ENCODE results near the gene NUB1.

Gene NUB1

GRCh38 chr7:151404216-151405011 is 62.8 kb downstream of the NUB1 start:
- ATAC-seq (ENCODE audit: insufficient read depth, low read depth) = peak; percentile 48

GRCh38 chr7:151405056-151405455 is 63.4 kb downstream of the NUB1 start:
- peaks cover 31% of the 10 kb centered on the region for H3K79me2 ChIP-seq (ENCODE audit: insufficient read depth, low read length)
- H4K20me1 ChIP-seq (ENCODE audit: insufficient read depth, low read length) = no peaks in the 10 kb centered on the region
- H3K36me3 ChIP-seq (ENCODE audit: insufficient read depth, low read length) = peaks cover 6% of the 10 kb centered on the region; the same call in 1 of the 2 replicates
- no peak for TF ChIP-seq EZH2 (IDR thresholded peaks at IDR 0.05; ENCODE audit: borderline replicate concordance, low read depth, low read length, severe bottlenecking)
- TF ChIP-seq, protein P1, sequence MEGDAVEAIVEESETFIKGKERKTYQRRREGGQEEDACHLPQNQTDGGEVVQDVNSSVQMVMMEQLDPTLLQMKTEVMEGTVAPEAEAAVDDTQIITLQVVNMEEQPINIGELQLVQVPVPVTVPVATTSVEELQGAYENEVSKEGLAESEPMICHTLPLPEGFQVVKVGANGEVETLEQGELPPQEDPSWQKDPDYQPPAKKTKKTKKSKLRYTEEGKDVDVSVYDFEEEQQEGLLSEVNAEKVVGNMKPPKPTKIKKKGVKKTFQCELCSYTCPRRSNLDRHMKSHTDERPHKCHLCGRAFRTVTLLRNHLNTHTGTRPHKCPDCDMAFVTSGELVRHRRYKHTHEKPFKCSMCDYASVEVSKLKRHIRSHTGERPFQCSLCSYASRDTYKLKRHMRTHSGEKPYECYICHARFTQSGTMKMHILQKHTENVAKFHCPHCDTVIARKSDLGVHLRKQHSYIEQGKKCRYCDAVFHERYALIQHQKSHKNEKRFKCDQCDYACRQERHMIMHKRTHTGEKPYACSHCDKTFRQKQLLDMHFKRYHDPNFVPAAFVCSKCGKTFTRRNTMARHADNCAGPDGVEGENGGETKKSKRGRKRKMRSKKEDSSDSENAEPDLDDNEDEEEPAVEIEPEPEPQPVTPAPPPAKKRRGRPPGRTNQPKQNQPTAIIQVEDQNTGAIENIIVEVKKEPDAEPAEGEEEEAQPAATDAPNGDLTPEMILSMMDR (IDR thresholded peaks at IDR 0.05; ENCODE audit: borderline replicate concordance, extremely low read depth, low read length, poor library complexity, severe bottlenecking) = no peak
- H3K27me3 ChIP-seq (ENCODE audit: insufficient read depth, low read length, poor library complexity) = peaks cover 3% of the 10 kb centered on the region
- ATAC-seq (ENCODE audit: insufficient read depth, low read depth) (no peak), DNase-seq (no peak)
- H2AFZ ChIP-seq (ENCODE audit: low read depth, low read length) = no peak overlapping the region
- peak overlapping the region in 1 of 2 experiments; percentile 18; a peak in 1 of 4 replicates for H3K4me3 ChIP-seq (ENCODE audit: low read depth in 1 of 2, low read length in 2 of 2)
- H3K4me1 ChIP-seq (ENCODE audit: insufficient read depth, low read length) = peaks cover 72% of the 10 kb centered on the region
- H3K9me3 ChIP-seq (ENCODE audit: insufficient read depth, low read length, severe bottlenecking) = no peaks in the 10 kb centered on the region
- peak overlapping the region; percentile 88 for H3K27ac ChIP-seq (ENCODE audit: low read length)
- peak overlapping the region; percentile 45 for H3K4me2 ChIP-seq (ENCODE audit: insufficient read depth, low read length)
- H3K9ac ChIP-seq (ENCODE audit: low read depth, low read length) = peak overlapping the region; percentile 46

More at GRCh38 chr7:151404216-151405011, 62.8 kb downstream of the NUB1 start:
- Histone ChIP-seq H3K9me3 (ENCODE audit: insufficient read depth, low read length, severe bottlenecking) (no peaks in the 10 kb centered on the region), H3K79me2 (ENCODE audit: insufficient read depth, low read length) (peaks cover 28% of the 10 kb centered on the region), H3K27me3 (ENCODE audit: insufficient read depth, low read length, poor library complexity) (no peaks in the 10 kb centered on the region), H3K4me1 (ENCODE audit: insufficient read depth, low read length) (peaks cover 71% of the 10 kb centered on the region), H3K36me3 (ENCODE audit: insufficient read depth, low read length) (peaks cover 11% of the 10 kb centered on the region; the same call in 1 of the 2 replicates), H3K4me3 (ENCODE audit: low read depth in 1 of 2, low read length in 2 of 2) (peak overlapping the region in 1 of 2 experiments; percentile 18; a peak in 1 of 4 replicates), H3K4me2 (ENCODE audit: insufficient read depth, low read length) (peak overlapping the region; percentile 48), H4K20me1 (ENCODE audit: insufficient read depth, low read length) (no peaks in the 10 kb centered on the region), H3K9ac (ENCODE audit: low read depth, low read length) (peak overlapping the region; percentile 46), H2AFZ (ENCODE audit: low read depth, low read length) (no peak overlapping the region), H3K27ac (ENCODE audit: low read length) (peak overlapping the region; percentile 88)
- DNase-seq = peak; percentile 66
- TF ChIP-seq EZH2 (IDR thresholded peaks at IDR 0.05; ENCODE audit: borderline replicate concordance, low read depth, low read length, severe bottlenecking) = no peak
- TF ChIP-seq, protein P1 (IDR thresholded peaks at IDR 0.05; ENCODE audit: borderline replicate concordance, extremely low read depth, low read length, poor library complexity, severe bottlenecking) = no peak

DNA sequence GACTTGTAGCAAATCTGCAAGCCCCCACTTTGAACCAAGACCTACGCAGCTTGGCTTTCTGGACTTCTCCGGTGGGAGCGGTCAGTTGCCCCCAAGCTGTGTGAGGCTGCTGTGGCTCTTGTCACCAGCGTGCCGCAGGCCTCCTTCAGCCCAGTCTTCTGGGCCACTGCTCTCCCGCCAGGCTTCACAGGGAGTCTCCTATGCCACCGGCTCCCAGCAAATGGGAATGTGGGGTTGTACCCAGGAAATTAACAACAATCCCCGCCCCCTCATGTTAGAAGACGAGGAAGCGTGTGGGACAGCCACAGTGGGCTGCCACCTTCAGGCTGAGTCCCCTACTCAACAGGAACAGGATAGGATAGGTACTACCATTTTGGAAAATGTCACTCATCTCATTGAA is 64.0 kb downstream of the NUB1 start:
- Histone ChIP-seq H2AFZ (ENCODE audit: low read depth, low read length) (no peak overlapping the region), H3K9me3 (ENCODE audit: insufficient read depth, low read length, severe bottlenecking) (no peaks in the 10 kb centered on the region), H3K79me2 (ENCODE audit: insufficient read depth, low read length) (peaks cover 31% of the 10 kb centered on the region), H3K4me2 (ENCODE audit: insufficient read depth, low read length) (peak overlapping the region; percentile 45), H3K9ac (ENCODE audit: low read depth, low read length) (peak overlapping the region; percentile 46), H3K27ac (ENCODE audit: low read length) (peak overlapping the region; percentile 88), H3K4me3 (ENCODE audit: low read depth in 1 of 2, low read length in 2 of 2) (peak overlapping the region in 1 of 2 experiments; percentile 18; a peak in 1 of 4 replicates), H3K27me3 (ENCODE audit: insufficient read depth, low read length, poor library complexity) (peaks cover 7% of the 10 kb centered on the region), H3K36me3 (ENCODE audit: insufficient read depth, low read length) (peaks cover 6% of the 10 kb centered on the region; the same call in 1 of the 2 replicates), H4K20me1 (ENCODE audit: insufficient read depth, low read length) (no peaks in the 10 kb centered on the region), H3K4me1 (ENCODE audit: insufficient read depth, low read length) (peaks cover 77% of the 10 kb centered on the region)
- DNase-seq (no peak), ATAC-seq (ENCODE audit: insufficient read depth, low read depth) (no peak)
- TF ChIP-seq, protein P1 (IDR thresholded peaks at IDR 0.05; ENCODE audit: borderline replicate concordance, extremely low read depth, low read length, poor library complexity, severe bottlenecking) = no peak
- TF ChIP-seq EZH2 (IDR thresholded peaks at IDR 0.05; ENCODE audit: borderline replicate concordance, low read depth, low read length, severe bottlenecking) = no peak
